Measurements from ENCODE around the gene GDAP1L1. TPM values are rescaled to one million over a fixed set of nuclear protein-coding genes. Genes with fewer than 3 reads are reported as not detected.

Gene GDAP1L1
- total RNA-seq, 1 experiment from 2014 or later: not detected

- H3K4me3 ChIP-seq: no peak overlapping the region
- no peaks in the 10 kb centered on the region for H3K36me3 ChIP-seq
- H3K9me3 ChIP-seq (replicated peaks): no peaks in the 10 kb centered on the region
- no peak for DNase-seq (ENCODE audit: low read depth in 1 of 2, low spot score in 2 of 2)
- no peak overlapping the region for H3K27ac ChIP-seq
- no peaks in the 10 kb centered on the region for H3K4me1 ChIP-seq (replicated peaks)
- no peaks in the 10 kb centered on the region for H3K27me3 ChIP-seq (replicated peaks)
Observed at GRCh38 chr20:44253528-44253927, 6.4 kb downstream of the GDAP1L1 start.

- no peaks in the 10 kb centered on the region for H3K4me1 ChIP-seq (replicated peaks)
- H3K4me3 ChIP-seq: no peak overlapping the region
- no peak overlapping the region for H3K27ac ChIP-seq
- no peaks in the 10 kb centered on the region for H3K36me3 ChIP-seq
- no peak for DNase-seq (ENCODE audit: low read depth in 1 of 2, low spot score in 2 of 2)
- H3K27me3 ChIP-seq (replicated peaks): no peaks in the 10 kb centered on the region
- no peaks in the 10 kb centered on the region for H3K9me3 ChIP-seq (replicated peaks)
Observed at GRCh38 chr20:44254073-44254472, 7.0 kb downstream of the GDAP1L1 start.

- DNase-seq (ENCODE audit: low read depth in 1 of 2, low spot score in 2 of 2): no peak
- Histone ChIP-seq H3K27ac (no peak overlapping the region), H3K27me3 (replicated peaks) (no peaks in the 10 kb centered on the region), H3K36me3 (no peaks in the 10 kb centered on the region), H3K9me3 (replicated peaks) (no peaks in the 10 kb centered on the region), H3K4me1 (replicated peaks) (no peaks in the 10 kb centered on the region), H3K4me3 (no peak overlapping the region)
Observed at GRCh38 chr20:44255942-44256341, 8.8 kb downstream of the GDAP1L1 start.

- no peak for DNase-seq (ENCODE audit: low read depth in 1 of 2, low spot score in 2 of 2)
- no peak overlapping the region for H3K4me3 ChIP-seq
- no peaks in the 10 kb centered on the region for H3K36me3 ChIP-seq
- H3K27me3 ChIP-seq (replicated peaks): no peaks in the 10 kb centered on the region
- H3K4me1 ChIP-seq (replicated peaks): no peaks in the 10 kb centered on the region
- no peaks in the 10 kb centered on the region for H3K9me3 ChIP-seq (replicated peaks)
- H3K27ac ChIP-seq: no peak overlapping the region
Observed at GRCh38 chr20:44256961-44257360, 9.9 kb downstream of the GDAP1L1 start.

GRCh38 chr20:44258226-44258890, 11.2 kb downstream of the GDAP1L1 start:
- no peak overlapping the region for H3K27ac ChIP-seq
- no peaks in the 10 kb centered on the region for H3K9me3 ChIP-seq (replicated peaks)
- H3K4me1 ChIP-seq (replicated peaks): no peaks in the 10 kb centered on the region
- DNase-seq (ENCODE audit: low read depth in 1 of 2, low spot score in 2 of 2): no peak
- H3K36me3 ChIP-seq: no peaks in the 10 kb centered on the region
- H3K4me3 ChIP-seq: no peak overlapping the region
- H3K27me3 ChIP-seq (replicated peaks): no peaks in the 10 kb centered on the region

GRCh38 chr20:44264287-44264686, 17.2 kb downstream of the GDAP1L1 start:
- Histone ChIP-seq H3K4me3 (no peak overlapping the region), H3K36me3 (no peaks in the 10 kb centered on the region), H3K4me1 (replicated peaks) (no peaks in the 10 kb centered on the region), H3K27ac (no peak overlapping the region), H3K27me3 (replicated peaks) (no peaks in the 10 kb centered on the region), H3K9me3 (replicated peaks) (no peaks in the 10 kb centered on the region)
- DNase-seq (ENCODE audit: low read depth in 1 of 2, low spot score in 2 of 2): no peak

GRCh38 chr20:44268802-44269201, 21.7 kb downstream of the GDAP1L1 start:
- no peaks in the 10 kb centered on the region for H3K27me3 ChIP-seq (replicated peaks)
- no peaks in the 10 kb centered on the region for H3K36me3 ChIP-seq
- H3K27ac ChIP-seq: no peak overlapping the region

GRCh38 chr20:44271915-44272663, 25.0 kb downstream of the GDAP1L1 start:
- Histone ChIP-seq H3K4me1 (replicated peaks) (no peaks in the 10 kb centered on the region), H3K4me3 (no peak overlapping the region), H3K36me3 (no peaks in the 10 kb centered on the region), H3K27me3 (replicated peaks) (no peaks in the 10 kb centered on the region), H3K27ac (no peak overlapping the region), H3K9me3 (replicated peaks) (no peaks in the 10 kb centered on the region)
- no peak for DNase-seq (ENCODE audit: low read depth in 1 of 2, low spot score in 2 of 2)

More at GRCh38 chr20:44268802-44269201, 21.7 kb downstream of the GDAP1L1 start:
- Histone ChIP-seq H3K4me3 (no peak overlapping the region), H3K4me1 (replicated peaks) (no peaks in the 10 kb centered on the region), H3K9me3 (replicated peaks) (no peaks in the 10 kb centered on the region)
- DNase-seq (ENCODE audit: low read depth in 1 of 2, low spot score in 2 of 2): no peak

- DNase-seq (ENCODE audit: low read depth in 1 of 2, low spot score in 2 of 2): no peak
- no peak overlapping the region for H3K4me3 ChIP-seq
- H3K36me3 ChIP-seq: no peaks in the 10 kb centered on the region
- no peaks in the 10 kb centered on the region; the same call in 1 of the 2 replicates for H3K4me1 ChIP-seq (replicated peaks)
- no peaks in the 10 kb centered on the region for H3K9me3 ChIP-seq (replicated peaks)
- no peak overlapping the region for H3K27ac ChIP-seq
- no peaks in the 10 kb centered on the region for H3K27me3 ChIP-seq (replicated peaks)
Observed at GRCh38 chr20:44273231-44274215, 26.4 kb downstream of the GDAP1L1 start.

GRCh38 chr20:44274303-44275017, 27.4 kb downstream of the GDAP1L1 start:
- peaks cover 9% of the 10 kb centered on the region for H3K4me1 ChIP-seq (replicated peaks)
- H3K27ac ChIP-seq: no peak overlapping the region
- no peaks in the 10 kb centered on the region for H3K9me3 ChIP-seq (replicated peaks)
- no peaks in the 10 kb centered on the region for H3K36me3 ChIP-seq
- no peaks in the 10 kb centered on the region for H3K27me3 ChIP-seq (replicated peaks)
- DNase-seq (ENCODE audit: low read depth in 1 of 2, low spot score in 2 of 2): no peak
- no peak overlapping the region for H3K4me3 ChIP-seq

- no peaks in the 10 kb centered on the region for H3K36me3 ChIP-seq
- no peaks in the 10 kb centered on the region for H3K9me3 ChIP-seq (replicated peaks)
- DNase-seq (ENCODE audit: low read depth in 1 of 2, low spot score in 2 of 2): peak; percentile 66 to 72
- H3K27ac ChIP-seq: peak overlapping the region; percentile 41
- H3K4me1 ChIP-seq (replicated peaks): peaks cover 13% of the 10 kb centered on the region
- H3K27me3 ChIP-seq (replicated peaks): no peaks in the 10 kb centered on the region
- H3K4me3 ChIP-seq: no peak overlapping the region
Observed at GRCh38 chr20:44279228-44279627, 32.1 kb downstream of the GDAP1L1 start.

GRCh38 chr20:44280387-44280786, 33.3 kb downstream of the GDAP1L1 start:
- H3K4me1 ChIP-seq (replicated peaks): peaks cover 13% of the 10 kb centered on the region
- H3K36me3 ChIP-seq: no peaks in the 10 kb centered on the region
- DNase-seq (ENCODE audit: low read depth in 1 of 2, low spot score in 2 of 2): no peak
- H3K9me3 ChIP-seq (replicated peaks): no peaks in the 10 kb centered on the region
- H3K4me3 ChIP-seq: no peak overlapping the region
- no peak overlapping the region for H3K27ac ChIP-seq
- no peaks in the 10 kb centered on the region for H3K27me3 ChIP-seq (replicated peaks)

- Histone ChIP-seq H3K9me3 (replicated peaks) (no peaks in the 10 kb centered on the region), H3K27ac (no peak overlapping the region), H3K4me1 (replicated peaks) (peaks cover 13% of the 10 kb centered on the region), H3K4me3 (no peak overlapping the region), H3K27me3 (replicated peaks) (no peaks in the 10 kb centered on the region), H3K36me3 (no peaks in the 10 kb centered on the region)
- no peak for DNase-seq (ENCODE audit: low read depth in 1 of 2, low spot score in 2 of 2)
Observed at GRCh38 chr20:44282192-44282591, 35.1 kb downstream of the GDAP1L1 start.

Measured in SJSA1 (cell line).